ENCODE data around the gene BMP7.

GRCh38 chr20:57244221-57244585, 22.2 kb downstream of the BMP7 start:
- no peak for TF ChIP-seq CTCF (tag by site-specific recombination; IDR thresholded peaks at IDR 0.05)
- TF ChIP-seq ZBTB48 (tag by site-specific recombination; IDR thresholded peaks at IDR 0.05), result no peak
- no peak for TF ChIP-seq HOXD13 (CRISPR knock-in tag; IDR thresholded peaks at IDR 0.05; ENCODE audit: borderline replicate concordance)
- no peak for TF ChIP-seq TRIM28 (IDR thresholded peaks at IDR 0.05; ENCODE audit: borderline replicate concordance, low read length)
- no peak for TF ChIP-seq ZNF426 (tag by site-specific recombination; IDR thresholded peaks at IDR 0.05)
- TF ChIP-seq ZNF701 (tag by site-specific recombination; IDR thresholded peaks at IDR 0.05), result no peak
- no peak for TF ChIP-seq ZNF324 (tag by site-specific recombination; IDR thresholded peaks at IDR 0.05)
- TF ChIP-seq ZNF580 (tag by site-specific recombination; IDR thresholded peaks at IDR 0.05), result no peak
- TF ChIP-seq ZNF239 (tag by site-specific recombination; IDR thresholded peaks at IDR 0.05), result no peak
- no peak for TF ChIP-seq ZFP41 (tag by site-specific recombination; IDR thresholded peaks at IDR 0.05; ENCODE audit: borderline replicate concordance)
